Activated CD4-positive, alpha-beta T cell treated with anti-CD3 and anti-CD28 coated beads for 1 hour (primary cell): ENCODE measurements around the gene NMNAT3.

Experiments used
- DNase-seq: peaks from one replicate; pipeline ENCODE4 v3.0.0-alpha.2; 2020

The NMNAT3 gene

DNA sequence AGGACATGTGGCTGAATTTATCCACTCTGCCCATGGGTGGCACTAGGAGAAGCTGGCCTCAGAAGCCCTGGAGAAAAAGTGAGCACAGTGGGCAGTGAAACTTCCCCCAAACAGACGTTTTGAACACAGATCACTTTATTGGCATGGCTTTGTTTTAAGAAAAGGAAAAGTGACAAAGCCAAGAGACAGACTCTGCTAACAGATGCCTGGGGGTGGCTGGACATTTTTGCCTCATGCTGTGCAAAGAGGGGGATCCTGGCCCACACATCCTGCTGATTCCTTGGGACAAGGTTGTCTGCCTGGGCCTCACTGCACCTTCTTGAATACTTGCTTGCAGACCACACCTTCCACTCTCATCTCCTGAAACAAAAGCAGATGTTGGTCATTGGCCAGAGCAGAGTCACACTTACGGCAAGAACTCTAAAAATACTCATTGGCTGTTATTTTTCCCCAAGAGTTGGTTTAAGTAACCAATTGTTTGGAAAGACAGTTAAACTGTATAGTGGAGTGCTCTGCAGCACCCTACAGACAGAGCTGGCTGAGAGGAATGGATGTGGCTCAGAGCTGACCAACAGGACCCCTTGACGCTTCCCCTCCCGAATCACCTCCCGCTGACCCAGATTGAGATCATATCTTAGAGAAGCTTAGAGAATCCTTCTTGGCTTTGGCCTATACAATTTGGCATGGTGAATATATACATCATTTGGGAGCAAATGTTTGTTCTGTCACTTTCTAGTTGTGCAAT, 160.3 kb downstream of the NMNAT3 start:
- DNase-seq, result no peak

DNA sequence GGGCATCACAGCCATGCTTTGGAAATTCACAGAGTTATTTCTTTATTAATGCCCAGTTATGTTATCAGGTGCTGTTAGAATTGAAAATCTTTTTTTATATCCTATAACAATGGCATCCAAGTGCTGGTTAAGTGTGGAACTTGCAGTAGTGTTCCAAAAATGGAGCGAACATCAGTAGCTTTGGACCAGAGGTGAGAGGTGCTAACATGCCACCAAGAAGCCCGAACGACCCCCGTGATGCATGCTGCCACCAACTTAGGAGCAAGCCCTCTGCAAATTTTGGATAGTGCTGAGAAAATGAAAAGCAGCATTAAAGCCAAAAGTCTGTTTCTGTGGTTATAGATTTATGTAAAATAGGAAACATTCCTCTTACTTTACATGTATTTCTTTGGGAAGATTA, 163.0 kb downstream of the NMNAT3 start:
- no peak for DNase-seq
